HAP-1 (cell line): ENCODE measurements around the gene TMEM108.
A peak's percentile ranks its signal among the peaks of the same experiment; 100 is the strongest.

ENCODE experiments used
- DNase-seq, 2 experiments: peaks; one replicate each; pipeline ENCODE4 v3.0.0-alpha.2; 2016 to 2020; ENCODE audit warnings: low spot score in 2 of 2
- H3K27me3 ChIP-seq: fragments of 250-450 bp; sonication (Bioruptor Pico); 2 replicates; pipeline ENCODE4 v1.5.1; 2020; ENCODE audit warnings: low read depth, mild to moderate bottlenecking, moderate library complexity
- H3K36me3 ChIP-seq: fragments of 250-450 bp; sonication (Bioruptor Pico); replicated peaks from 2 replicates; pipeline ENCODE4 v1.5.1; 2020; ENCODE audit warnings: mild to moderate bottlenecking
- H3K4me1 ChIP-seq: fragments of 250-450 bp; sonication (Bioruptor Pico); 2 replicates; pipeline ENCODE4 v1.5.1; 2020; ENCODE audit warnings: mild to moderate bottlenecking
- H3K4me3 ChIP-seq: fragments of 250-450 bp; sonication (Bioruptor Pico); 2 replicates; pipeline ENCODE4 v1.5.1; 2020; ENCODE audit warnings: mild to moderate bottlenecking, moderate library complexity
- H3K9me3 ChIP-seq: fragments of 250-450 bp; sonication (Bioruptor Pico); 2 replicates; pipeline ENCODE4 v1.5.1; 2020; ENCODE audit warnings: mild to moderate bottlenecking, moderate library complexity
- in situ Hi-C: fragments of 300-500 bp; cut with MboI; formaldehyde crosslinking; loops from 3 replicates; pipeline ENCODE4 v1.14.3; 2020; ENCODE audit warnings: low sequenced_read_pairs, inconsistent platforms, mixed read lengths

The TMEM108 gene

GRCh38 chr3:133367403-133367802 lies 329.2 kb downstream of the TMEM108 start:
- DNase-seq: no peak
- in situ Hi-C loops: no loop called here
- Histone ChIP-seq H3K27me3 (peaks cover 6% of the 10 kb centered on the region), H3K36me3 (no peaks in the 10 kb centered on the region), H3K4me3 (no peak overlapping the region), H3K4me1 (no peaks in the 10 kb centered on the region), H3K9me3 (no peaks in the 10 kb centered on the region)

- DNase-seq: no peak
- Histone ChIP-seq H3K4me1 (no peaks in the 10 kb centered on the region), H3K9me3 (no peaks in the 10 kb centered on the region), H3K36me3 (no peaks in the 10 kb centered on the region), H3K4me3 (no peak overlapping the region), H3K27me3 (peaks cover 6% of the 10 kb centered on the region)
- in situ Hi-C loops: no loop called here
Observed at GRCh38 chr3:133367956-133368355, 329.8 kb downstream of the TMEM108 start.

DNA sequence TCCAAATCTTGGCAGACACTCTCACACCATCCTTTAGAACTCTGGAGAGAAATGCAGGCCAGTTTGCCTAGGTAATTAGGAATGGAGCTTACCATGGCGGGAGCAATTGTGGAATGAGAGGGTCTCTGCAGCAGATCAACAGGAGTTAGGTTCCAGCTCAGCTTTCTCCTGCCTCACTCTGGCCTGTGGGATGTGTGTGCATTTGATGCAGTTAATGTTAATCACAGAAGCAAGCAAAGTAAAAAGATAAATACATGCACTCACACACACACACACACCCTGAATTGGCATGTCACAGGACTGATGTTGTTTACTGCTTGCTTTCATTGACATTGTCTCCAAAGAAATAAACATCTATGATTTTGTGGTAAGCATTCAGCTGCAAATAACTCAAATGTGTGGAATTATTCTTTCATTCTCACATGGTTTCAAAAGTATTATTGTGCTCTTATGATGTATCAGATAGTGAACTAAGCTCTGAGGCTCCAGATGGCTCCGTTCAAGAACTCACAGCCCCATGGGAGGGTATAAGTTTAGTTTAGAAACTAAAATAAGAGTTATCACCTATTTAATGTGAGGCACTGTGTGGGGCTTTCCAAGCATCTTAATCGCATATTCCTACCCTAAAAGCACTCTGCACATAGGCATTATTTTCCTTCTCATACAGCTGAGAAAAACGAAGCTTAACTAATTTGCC lies 330.3 kb downstream of the TMEM108 start:
- Histone ChIP-seq H3K27me3 (peaks cover 6% of the 10 kb centered on the region), H3K36me3 (no peaks in the 10 kb centered on the region), H3K9me3 (no peaks in the 10 kb centered on the region), H3K4me3 (no peak overlapping the region), H3K4me1 (no peaks in the 10 kb centered on the region)
- no peak for DNase-seq
- in situ Hi-C loops: no loop called here

DNA sequence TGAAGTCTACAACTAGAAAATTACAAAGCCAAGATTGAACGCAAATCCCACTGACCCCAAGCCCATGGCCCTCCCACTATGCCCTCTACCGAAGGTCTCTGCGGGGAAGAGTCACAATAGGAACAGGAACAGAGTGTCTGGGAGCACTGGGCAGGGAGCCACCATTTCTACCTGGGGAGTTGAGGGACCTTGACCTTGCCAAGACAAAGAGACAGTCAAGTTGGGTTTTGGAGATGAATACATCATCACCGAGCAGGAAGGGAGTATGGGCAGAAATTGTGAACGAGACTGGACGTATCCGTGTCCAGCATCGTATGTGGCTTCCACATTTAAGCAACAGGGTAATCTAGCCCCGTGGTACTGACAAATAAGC lies 330.9 kb downstream of the TMEM108 start:
- no peaks in the 10 kb centered on the region for H3K36me3 ChIP-seq
- no peaks in the 10 kb centered on the region for H3K4me1 ChIP-seq
- no peak for DNase-seq
- in situ Hi-C loops: no loop called here
- peaks cover 6% of the 10 kb centered on the region for H3K27me3 ChIP-seq
- H3K4me3 ChIP-seq: no peak overlapping the region
- H3K9me3 ChIP-seq: no peaks in the 10 kb centered on the region

DNA sequence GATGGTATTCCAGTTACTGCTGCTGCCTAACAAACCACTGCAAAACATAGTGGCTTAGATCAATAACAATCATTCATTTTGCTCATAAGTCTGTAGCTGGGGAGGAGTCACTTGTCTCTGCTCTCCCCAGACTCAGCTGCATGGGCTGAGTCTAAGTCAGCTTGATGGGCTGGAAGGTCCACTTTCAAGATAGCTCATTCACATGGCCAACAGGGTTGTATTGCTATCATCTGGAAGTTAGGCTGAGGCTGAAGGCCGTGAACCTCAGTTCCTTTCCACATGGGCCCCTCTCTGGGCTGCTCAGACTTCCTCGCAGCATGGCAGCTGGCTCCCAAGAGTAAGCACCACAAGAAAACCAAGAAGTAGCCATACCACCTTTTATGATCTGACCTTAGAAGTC lies 333.0 kb downstream of the TMEM108 start:
- H3K27me3 ChIP-seq: peaks cover 6% of the 10 kb centered on the region
- in situ Hi-C loops: no loop called here

GRCh38 chr3:133371676-133372075 lies 333.5 kb downstream of the TMEM108 start:
- Histone ChIP-seq H3K9me3 (no peaks in the 10 kb centered on the region), H3K4me1 (peaks cover 3% of the 10 kb centered on the region; the same call in 1 of the 2 replicates), H3K36me3 (no peaks in the 10 kb centered on the region), H3K4me3 (no peak overlapping the region), H3K27me3 (peaks cover 6% of the 10 kb centered on the region; the same call in 1 of the 2 replicates)
- no peak for DNase-seq
- in situ Hi-C loops: no loop called here

More for the DNA sequence above, 333.0 kb downstream of the TMEM108 start:
- peaks cover 3% of the 10 kb centered on the region; the same call in 1 of the 2 replicates for H3K4me1 ChIP-seq
- no peak overlapping the region for H3K4me3 ChIP-seq
- no peaks in the 10 kb centered on the region for H3K9me3 ChIP-seq
- no peak for DNase-seq
- no peaks in the 10 kb centered on the region for H3K36me3 ChIP-seq

- no peak overlapping the region for H3K4me3 ChIP-seq
- H3K27me3 ChIP-seq: peaks cover 3% of the 10 kb centered on the region; the same call in 1 of the 2 replicates
- peaks cover 3% of the 10 kb centered on the region; the same call in 1 of the 2 replicates for H3K4me1 ChIP-seq
- no peaks in the 10 kb centered on the region for H3K36me3 ChIP-seq
- no peaks in the 10 kb centered on the region for H3K9me3 ChIP-seq
- in situ Hi-C loops: no loop called here
- peak; percentile 15 to 48 for DNase-seq
Observed at GRCh38 chr3:133374708-133375402, 336.7 kb downstream of the TMEM108 start.

- peaks cover 2% of the 10 kb centered on the region; the same call in 1 of the 2 replicates for H3K27me3 ChIP-seq
- in situ Hi-C loops: no loop called here
- peaks cover 3% of the 10 kb centered on the region; the same call in 1 of the 2 replicates for H3K4me1 ChIP-seq
- no peaks in the 10 kb centered on the region for H3K36me3 ChIP-seq
- DNase-seq: no peak
- no peak overlapping the region for H3K4me3 ChIP-seq
- no peaks in the 10 kb centered on the region for H3K9me3 ChIP-seq
Observed at GRCh38 chr3:133375403-133375745, 337.2 kb downstream of the TMEM108 start.

- no peaks in the 10 kb centered on the region for H3K27me3 ChIP-seq
- no peak overlapping the region for H3K4me3 ChIP-seq
- no peak for DNase-seq
- H3K9me3 ChIP-seq: no peaks in the 10 kb centered on the region
- in situ Hi-C loops: no loop called here
- H3K4me1 ChIP-seq: peaks cover 3% of the 10 kb centered on the region; the same call in 1 of the 2 replicates
- H3K36me3 ChIP-seq: no peaks in the 10 kb centered on the region
Observed at GRCh38 chr3:133376810-133377209, 338.6 kb downstream of the TMEM108 start.

GRCh38 chr3:133377396-133377795 lies 339.2 kb downstream of the TMEM108 start:
- H3K27me3 ChIP-seq: no peaks in the 10 kb centered on the region
- peaks cover 3% of the 10 kb centered on the region; the same call in 1 of the 2 replicates for H3K4me1 ChIP-seq
- no peak overlapping the region for H3K4me3 ChIP-seq
- DNase-seq: peak in 1 of 2 experiments; percentile 14
- H3K9me3 ChIP-seq: no peaks in the 10 kb centered on the region
- H3K36me3 ChIP-seq: no peaks in the 10 kb centered on the region
- in situ Hi-C loops: no loop called here

- Histone ChIP-seq H3K9me3 (no peaks in the 10 kb centered on the region), H3K27me3 (0 out of 2 replicates have a peak, but pooled peaks cover 2% of the 10 kb centered on the region), H3K4me3 (no peak overlapping the region), H3K36me3 (no peaks in the 10 kb centered on the region), H3K4me1 (peaks cover 3% of the 10 kb centered on the region; the same call in 1 of the 2 replicates)
- in situ Hi-C loops: loop anchor here (5.0 kb wide), 2 partner anchors 338 to 653 kb away; no protein-coding TSS in a partner anchor
- DNase-seq: no peak
Observed at GRCh38 chr3:133379926-133380325, 341.7 kb downstream of the TMEM108 start.

GRCh38 chr3:133380481-133381225 lies 342.5 kb downstream of the TMEM108 start:
- no peaks in the 10 kb centered on the region for H3K36me3 ChIP-seq
- DNase-seq: no peak
- in situ Hi-C loops: loop anchor here (5.0 kb wide), 2 partner anchors 338 to 653 kb away; no protein-coding TSS in a partner anchor
- H3K4me1 ChIP-seq: no peaks in the 10 kb centered on the region; the same call in 1 of the 2 replicates
- H3K4me3 ChIP-seq: no peak overlapping the region
- no peaks in the 10 kb centered on the region for H3K9me3 ChIP-seq
- H3K27me3 ChIP-seq: 0 out of 2 replicates have a peak, but pooled peaks cover 2% of the 10 kb centered on the region

- Histone ChIP-seq H3K36me3 (no peaks in the 10 kb centered on the region), H3K27me3 (0 out of 2 replicates have a peak, but pooled peaks cover 2% of the 10 kb centered on the region), H3K9me3 (no peaks in the 10 kb centered on the region), H3K4me1 (no peaks in the 10 kb centered on the region), H3K4me3 (no peak overlapping the region)
- no peak for DNase-seq
- in situ Hi-C loops: loop anchor here (5.0 kb wide), 2 partner anchors 339 to 654 kb away; no protein-coding TSS in a partner anchor
Observed at GRCh38 chr3:133381346-133382109, 343.3 kb downstream of the TMEM108 start.
